Smooth muscle cell (in vitro differentiated cells): ENCODE data around the gene UBE3A. TPM values are rescaled to one million over a fixed set of nuclear protein-coding genes. Genes with fewer than 3 reads are reported as not detected.

ENCODE experiments used
- DNase-seq: peaks from one replicate; lab custom pipeline; 2025; ENCODE audit not compliant: unreplicated experiment; lab: John Stamatoyannopoulos, UW
- H2AFZ ChIP-seq: fragments of 200-600 bp; sonication (generic); 2 replicates; pipeline ENCODE4 v1.6.0; 2016; ENCODE audit warnings: antibody characterized with exemption, low read depth, mild to moderate bottlenecking
- H3F3A ChIP-seq: fragments of 200-600 bp; sonication (generic); 2 replicates; pipeline ENCODE4 v1.6.0; 2017; ENCODE audit warnings: antibody characterized with exemption, low read depth
- H3K27ac ChIP-seq: fragments of 200-600 bp; sonication (generic); 2 replicates; pipeline ENCODE4 v1.5.1; 2016; ENCODE audit warnings: low read depth, mild to moderate bottlenecking
- H3K27me3 ChIP-seq: fragments of 200-600 bp; sonication (generic); 2 replicates; pipeline ENCODE4 v1.6.1; 2016; ENCODE audit warnings: low read depth, mild to moderate bottlenecking
- H3K36me3 ChIP-seq: fragments of 200-600 bp; sonication (generic); 2 replicates; pipeline ENCODE4 v1.5.1; 2016; ENCODE audit warnings: low read depth
- H3K4me1 ChIP-seq: fragments of 200-600 bp; sonication (generic); 2 replicates; pipeline ENCODE4 v1.5.1; 2016; ENCODE audit warnings: low read depth
- H3K4me2 ChIP-seq: fragments of 200-600 bp; sonication (generic); 2 replicates; pipeline ENCODE4 v1.6.0; 2016; ENCODE audit warnings: mild to moderate bottlenecking
- H3K4me3 ChIP-seq: fragments of 200-600 bp; sonication (generic); 2 replicates; pipeline ENCODE4 v1.5.1; 2016; ENCODE audit warnings: mild to moderate bottlenecking
- H3K79me2 ChIP-seq: fragments of 200-600 bp; sonication (generic); 2 replicates; pipeline ENCODE4 v1.6.0; 2016; ENCODE audit warnings: low read depth, mild to moderate bottlenecking
- H3K9ac ChIP-seq: fragments of 200-600 bp; sonication (generic); 2 replicates; pipeline ENCODE4 v1.6.0; 2016; ENCODE audit warnings: low read depth
- H3K9me3 ChIP-seq: fragments of 200-600 bp; sonication (generic); replicated peaks from 2 replicates; pipeline ENCODE4 v1.5.1; 2016; ENCODE audit warnings: low read depth
- H4K20me1 ChIP-seq: fragments of 200-600 bp; sonication (generic); 2 replicates; pipeline ENCODE4 v1.6.0; 2016; ENCODE audit warnings: low read depth
- WGBS: methylation state at CpG from one replicate; pipeline ENCODE4 v1.1.7; 2016; ENCODE audit warnings: low lambda C conversion rate; 5-methylcytosine and 5-hydroxymethylcytosine counted together
- polyA plus RNA-seq: library from polyadenylated mRNA; unstranded; fragments of >200 nt; fragmentation: Nextera tagmentation; extraction: Ambion mirVana; gene quantifications from 2 replicates; pipeline ENCODE4 v1.2.1, GENCODE V29; 2016
- total RNA-seq: library from RNA; depleted of rRNA; stranded (reverse); fragments of >200 nt; gene quantifications from 2 replicates; pipeline ENCODE4 v1.2.3, GENCODE V29; 2014
- TF ChIP-seq, protein P1 (sequence below): fragments of 200-600 bp; sonication (generic); IDR thresholded peaks from 2 replicates; pipeline ENCODE4 v1.5.1; 2017; ENCODE audit warnings: borderline replicate concordance, mild to moderate bottlenecking, antibody characterized with exemption; ENCODE audit not compliant: insufficient read depth, poor library complexity, severe bottlenecking

Gene UBE3A
- total and polyA plus RNA-seq, 2 experiments from 2014 or later, result 66.6 to 93.9 TPM

DNA sequence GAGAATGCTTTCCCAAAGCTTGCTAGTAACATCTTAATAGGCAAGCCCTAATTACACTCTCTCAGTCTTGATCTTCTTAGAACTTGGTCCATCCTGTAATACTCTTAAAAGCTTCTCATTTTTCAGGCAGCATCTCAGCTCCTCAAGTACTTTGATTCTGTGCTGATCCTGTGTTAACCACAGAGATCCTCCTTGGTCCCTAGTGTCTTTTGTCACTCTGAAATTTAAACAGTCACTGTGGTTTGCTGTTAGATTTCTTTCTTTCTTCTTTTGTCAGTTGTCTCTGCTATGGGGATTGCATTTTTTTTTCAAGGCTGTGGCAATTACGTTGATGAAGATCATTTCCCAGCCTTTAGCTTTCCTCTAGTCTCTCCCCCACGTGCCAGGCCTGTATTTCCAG is 26.0 kb upstream of the UBE3A start:
- no peaks in the 10 kb centered on the region for H4K20me1 ChIP-seq
- DNase-seq, result no peak
- H3K4me3 ChIP-seq, result no peak overlapping the region
- H3K9me3 ChIP-seq, result no peaks in the 10 kb centered on the region
- no peak overlapping the region for H2AFZ ChIP-seq
- H3K4me2 ChIP-seq, result no peak overlapping the region
- H3K4me1 ChIP-seq, result no peaks in the 10 kb centered on the region
- no peaks in the 10 kb centered on the region for H3K79me2 ChIP-seq
- WGBS, result 62% methylated on average over 2 of the region's 2 CpGs
- TF ChIP-seq, protein P1, sequence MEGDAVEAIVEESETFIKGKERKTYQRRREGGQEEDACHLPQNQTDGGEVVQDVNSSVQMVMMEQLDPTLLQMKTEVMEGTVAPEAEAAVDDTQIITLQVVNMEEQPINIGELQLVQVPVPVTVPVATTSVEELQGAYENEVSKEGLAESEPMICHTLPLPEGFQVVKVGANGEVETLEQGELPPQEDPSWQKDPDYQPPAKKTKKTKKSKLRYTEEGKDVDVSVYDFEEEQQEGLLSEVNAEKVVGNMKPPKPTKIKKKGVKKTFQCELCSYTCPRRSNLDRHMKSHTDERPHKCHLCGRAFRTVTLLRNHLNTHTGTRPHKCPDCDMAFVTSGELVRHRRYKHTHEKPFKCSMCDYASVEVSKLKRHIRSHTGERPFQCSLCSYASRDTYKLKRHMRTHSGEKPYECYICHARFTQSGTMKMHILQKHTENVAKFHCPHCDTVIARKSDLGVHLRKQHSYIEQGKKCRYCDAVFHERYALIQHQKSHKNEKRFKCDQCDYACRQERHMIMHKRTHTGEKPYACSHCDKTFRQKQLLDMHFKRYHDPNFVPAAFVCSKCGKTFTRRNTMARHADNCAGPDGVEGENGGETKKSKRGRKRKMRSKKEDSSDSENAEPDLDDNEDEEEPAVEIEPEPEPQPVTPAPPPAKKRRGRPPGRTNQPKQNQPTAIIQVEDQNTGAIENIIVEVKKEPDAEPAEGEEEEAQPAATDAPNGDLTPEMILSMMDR, result no peak
- no peaks in the 10 kb centered on the region for H3K27me3 ChIP-seq
- no peaks in the 10 kb centered on the region for H3F3A ChIP-seq
- no peak overlapping the region for H3K9ac ChIP-seq
- no peaks in the 10 kb centered on the region for H3K36me3 ChIP-seq
- H3K27ac ChIP-seq, result no peak overlapping the region

DNA sequence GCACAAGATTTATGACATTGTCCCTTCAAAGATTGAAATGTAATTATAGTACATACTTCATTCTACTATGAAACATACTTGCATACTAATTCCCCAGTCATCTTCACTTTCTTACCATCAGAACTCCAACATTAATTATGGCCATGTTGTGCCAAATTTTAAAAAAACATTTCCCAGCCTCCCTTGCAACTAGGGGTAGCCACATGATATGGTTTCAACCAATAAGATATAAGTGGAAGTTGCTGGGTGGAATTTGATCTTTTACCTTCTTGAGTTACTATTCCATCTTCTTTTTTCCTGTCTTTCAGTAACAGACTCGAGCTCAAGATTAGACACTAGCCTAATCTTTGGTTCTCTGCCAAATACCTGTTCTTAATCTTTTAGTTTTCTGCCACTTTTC is 25.6 kb upstream of the UBE3A start:
- no peak overlapping the region for H2AFZ ChIP-seq
- no peaks in the 10 kb centered on the region for H3K79me2 ChIP-seq
- H3K9me3 ChIP-seq, result no peaks in the 10 kb centered on the region
- H3F3A ChIP-seq, result no peaks in the 10 kb centered on the region
- H3K4me3 ChIP-seq, result no peak overlapping the region
- H3K9ac ChIP-seq, result no peak overlapping the region
- TF ChIP-seq, protein P1, result no peak
- H3K4me2 ChIP-seq, result no peak overlapping the region
- no peaks in the 10 kb centered on the region for H3K36me3 ChIP-seq
- WGBS, result 0% methylated on average over 1 of the region's 1 CpG
- no peak for DNase-seq
- H3K4me1 ChIP-seq, result no peaks in the 10 kb centered on the region
- H4K20me1 ChIP-seq, result no peaks in the 10 kb centered on the region
- no peak overlapping the region for H3K27ac ChIP-seq
- H3K27me3 ChIP-seq, result no peaks in the 10 kb centered on the region

DNA sequence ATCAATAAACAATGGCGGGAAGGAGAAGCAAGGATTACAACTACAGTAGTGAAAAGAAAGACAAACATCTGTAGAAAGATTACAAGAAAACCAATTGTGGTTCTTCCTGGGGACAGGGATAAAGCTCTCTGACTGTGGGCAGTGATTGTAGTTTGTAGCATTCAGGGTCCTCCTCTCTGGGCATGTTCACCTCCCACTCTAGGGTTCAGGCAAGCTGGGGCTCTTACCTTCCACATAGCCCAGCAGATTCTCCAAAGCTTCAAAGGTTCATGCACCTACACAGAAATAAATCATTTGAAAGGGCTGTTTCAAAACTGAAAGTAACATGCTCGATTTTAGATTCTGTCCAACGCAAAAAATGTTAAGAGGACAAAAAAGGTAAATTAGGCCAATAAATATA is 17.4 kb upstream of the UBE3A start:
- no peaks in the 10 kb centered on the region for H3K79me2 ChIP-seq
- DNase-seq, result no peak
- no peak overlapping the region for H3K27ac ChIP-seq
- H3K4me1 ChIP-seq, result no peaks in the 10 kb centered on the region
- H4K20me1 ChIP-seq, result no peaks in the 10 kb centered on the region
- no peaks in the 10 kb centered on the region for H3F3A ChIP-seq
- no peak overlapping the region for H3K4me3 ChIP-seq
- H3K4me2 ChIP-seq, result no peak overlapping the region
- H3K9ac ChIP-seq, result no peak overlapping the region
- H3K36me3 ChIP-seq, result no peaks in the 10 kb centered on the region
- H3K27me3 ChIP-seq, result no peaks in the 10 kb centered on the region
- TF ChIP-seq, protein P1, result no peak
- 91% methylated on average over 3 of the region's 3 CpGs for WGBS
- H2AFZ ChIP-seq, result no peak overlapping the region
- H3K9me3 ChIP-seq, result peaks cover 4% of the 10 kb centered on the region

DNA sequence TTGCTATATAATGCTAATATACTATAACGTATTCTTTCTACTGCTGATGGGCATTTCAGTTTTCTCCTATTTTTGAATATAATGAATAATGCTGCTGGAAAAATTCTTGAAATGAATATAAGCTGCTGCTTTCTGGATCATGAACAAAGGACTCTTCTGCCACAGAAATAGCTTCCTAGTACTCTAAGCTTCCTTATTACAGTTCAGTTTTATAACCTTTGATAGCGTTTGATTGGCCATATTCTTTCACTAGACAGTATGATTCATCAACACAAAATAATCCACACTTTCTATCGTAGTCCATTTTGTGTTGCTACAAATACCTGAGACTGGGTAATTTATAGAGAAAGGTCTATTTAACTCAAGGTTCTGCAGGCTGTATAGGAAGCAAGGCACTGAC is 16.4 kb upstream of the UBE3A start:
- 93% methylated on average over 3 of the region's 3 CpGs for WGBS
- H3K9me3 ChIP-seq, result peaks cover 6% of the 10 kb centered on the region
- H3K36me3 ChIP-seq, result no peaks in the 10 kb centered on the region
- no peaks in the 10 kb centered on the region for H3K79me2 ChIP-seq
- no peaks in the 10 kb centered on the region for H3K27me3 ChIP-seq
- H3K27ac ChIP-seq, result no peak overlapping the region
- no peaks in the 10 kb centered on the region for H4K20me1 ChIP-seq
- no peak overlapping the region for H3K9ac ChIP-seq
- no peak overlapping the region for H3K4me3 ChIP-seq
- DNase-seq, result no peak
- H3K4me2 ChIP-seq, result no peak overlapping the region
- H2AFZ ChIP-seq, result no peak overlapping the region
- no peaks in the 10 kb centered on the region for H3F3A ChIP-seq
- no peaks in the 10 kb centered on the region for H3K4me1 ChIP-seq
- TF ChIP-seq, protein P1, result no peak
